Endothelial cell of umbilical vein (primary cell): ENCODE measurements around the gene TNPO2. TPM values are rescaled to one million over a fixed set of nuclear protein-coding genes. Genes with fewer than 3 reads are reported as not detected.

Experiments used
- BruUV-seq: library from RNA; stranded (reverse); fragments of 400-500 nt; replicated peaks from 2 replicates; lab custom pipeline; 2021; lab: Mats Ljungman, UMichigan
- CTCF ChIA-PET: fragments of 300-600, 350-600 bp; sonication (Branson Sonifier 250); formaldehyde crosslinking; loops from one replicate; lab custom pipeline; 2021; ENCODE audit warnings: antibody characterized with exemption, inconsistent platforms; lab: Charles Lee
- POLR2A ChIA-PET: fragments of 300-600, 350-600 bp; sonication (Branson Sonifier 250); formaldehyde crosslinking; loops from one replicate; lab custom pipeline; 2021; ENCODE audit warnings: antibody characterized with exemption, inconsistent platforms; lab: Charles Lee
- DNase-seq: peaks from one replicate; pipeline ENCODE4 v3.0.0-alpha.2; 2011; ENCODE audit warnings: low read depth, low spot score
- FAIRE-seq: peaks from 2 replicates; lab custom pipeline; 2011; peaks lifted over from hg19 to GRCh38; lab: Jason Lieb, UNC
- H2AFZ ChIP-seq: 2 replicates; pipeline ENCODE4 v1.6.0; 2012; ENCODE audit warnings: low read depth, low read length, control low read depth, inconsistent platforms
- H3K27ac ChIP-seq: 2 replicates; pipeline ENCODE4 v1.5.1; 2011; ENCODE audit warnings: low read depth, mild to moderate bottlenecking, control low read depth, low read length, moderate library complexity; ENCODE audit not compliant: insufficient read depth
- H3K27me3 ChIP-seq, 2 experiments: 2 replicates each; pipeline versions ENCODE4 v1.6.0 to v1.6.1; 2011; ENCODE audit warnings: low read length in 2 of 2, mixed read lengths in 1 of 2; ENCODE audit not compliant: control insufficient read depth in 2 of 2, insufficient read depth in 2 of 2
- H3K36me3 ChIP-seq, 2 experiments: 2 replicates in 1 of 2; 3 replicates in 1 of 2; pipeline ENCODE4 v1.5.1; 2011; ENCODE audit warnings: low read length in 2 of 2, mild to moderate bottlenecking in 1 of 2, moderate library complexity in 1 of 2; ENCODE audit not compliant: control insufficient read depth in 2 of 2, insufficient read depth in 2 of 2; ENCODE audit errors: extremely low read depth in 1 of 2
- H3K4me1 ChIP-seq: 3 replicates; pipeline ENCODE4 v1.5.1; 2011; ENCODE audit warnings: mild to moderate bottlenecking, low read length; ENCODE audit not compliant: control insufficient read depth, insufficient read depth; ENCODE audit errors: extremely low read depth
- H3K4me2 ChIP-seq: 2 replicates; pipeline ENCODE4 v1.6.1; 2011; ENCODE audit warnings: low read length, control low read depth, mixed read lengths; ENCODE audit not compliant: insufficient read depth
- H3K4me3 ChIP-seq, 3 experiments: fragments of 200-600 bp in 1 of 3; sonication (generic), shearing (Covaris generic) in 1 of 3; replicated peaks in 1 of 3; 2 replicates each; pipeline ENCODE4 v1.5.1; 2011 to 2016; ENCODE audit warnings: control low read depth in 3 of 3, low read length in 3 of 3, mild to moderate bottlenecking in 2 of 3, inconsistent platforms in 1 of 3, low read depth in 1 of 3, moderate library complexity in 1 of 3; ENCODE audit not compliant: insufficient read depth in 1 of 3
- H3K79me2 ChIP-seq: 2 replicates; pipeline ENCODE4 v1.6.0; 2012; ENCODE audit warnings: low read length, inconsistent platforms; ENCODE audit not compliant: control insufficient read depth, insufficient read depth
- H3K9ac ChIP-seq: replicated peaks from 2 replicates; pipeline ENCODE3; 2011; ENCODE audit warnings: low read length, control low read depth; ENCODE audit not compliant: insufficient read depth; ENCODE audit errors: extremely low read depth
- H3K9me1 ChIP-seq: replicated peaks from 3 replicates; pipeline ENCODE4 v1.6.0; 2011; ENCODE audit warnings: mild to moderate bottlenecking, low read length; ENCODE audit not compliant: control insufficient read depth, insufficient read depth; ENCODE audit errors: extremely low read depth
- H3K9me3 ChIP-seq: replicated peaks from 2 replicates; pipeline ENCODE4 v1.5.1; 2012; ENCODE audit warnings: low read length, inconsistent platforms; ENCODE audit not compliant: control insufficient read depth, insufficient read depth
- H4K20me1 ChIP-seq: replicated peaks from 2 replicates; pipeline ENCODE3; 2011; ENCODE audit warnings: mild to moderate bottlenecking, low read length; ENCODE audit not compliant: control insufficient read depth, insufficient read depth; ENCODE audit errors: extremely low read depth
- CTCF ChIP-seq, 2 donors: IDR thresholded peaks; 1 replicate in 1 of 2; 2 replicates in 1 of 2; pipeline ENCODE4 v1.5.1; 2011; ENCODE audit warnings: low read length in 2 of 2, mild to moderate bottlenecking in 2 of 2, moderate library complexity in 2 of 2, control low read depth in 1 of 2, inconsistent platforms in 1 of 2, low read depth in 1 of 2; ENCODE audit not compliant: insufficient read depth in 1 of 2; ENCODE audit errors: extremely low read depth in 1 of 2
- EZH2 ChIP-seq: IDR thresholded peaks from 2 replicates; pipeline ENCODE4 v1.6.1; 2012; ENCODE audit warnings: borderline replicate concordance, low read depth, mild to moderate bottlenecking, moderate library complexity, low read length, inconsistent platforms; ENCODE audit not compliant: severe bottlenecking
- FOS ChIP-seq: IDR thresholded peaks from 2 replicates; pipeline ENCODE4 v1.6.1; 2011; ENCODE audit warnings: mild to moderate bottlenecking, low read length, moderate library complexity, borderline replicate concordance; ENCODE audit not compliant: insufficient read depth
- GATA2 ChIP-seq: IDR thresholded peaks from 2 replicates; pipeline ENCODE4 v1.7.0; 2011; ENCODE audit warnings: low read depth, mild to moderate bottlenecking, moderate library complexity, mixed read lengths, low read length; ENCODE audit not compliant: insufficient read length, insufficient read depth
- JUN ChIP-seq: IDR thresholded peaks from 2 replicates; pipeline ENCODE4 v1.6.1; 2011; ENCODE audit warnings: borderline replicate concordance, low read depth; ENCODE audit not compliant: insufficient read length, insufficient read depth
- MYC ChIP-seq: IDR thresholded peaks from one replicate; pipeline ENCODE4 v1.6.1; 2011; ENCODE audit warnings: mild to moderate bottlenecking, low read depth, low read length
- POLR2A ChIP-seq: IDR thresholded peaks from 2 replicates; pipeline ENCODE4 v1.6.1; 2012; ENCODE audit warnings: low read depth, mild to moderate bottlenecking, control low read depth, low read length
- POLR2AphosphoS5 ChIP-seq: IDR thresholded peaks from 2 replicates; pipeline ENCODE4 v1.6.1; 2012; ENCODE audit warnings: low read depth, mild to moderate bottlenecking, control low read depth, low read length, moderate library complexity; ENCODE audit not compliant: insufficient read depth
- dilution Hi-C: fragments of 300-500 bp; cut with MboI; formaldehyde crosslinking; loops from one replicate; pipeline ENCODE4 v1.15.0; 2019; ENCODE audit warnings: low sequenced_read_pairs; ENCODE audit not compliant: extremely low pct_ligation_motif_present
- intact Hi-C: fragments of 100-400 bp; cut with micrococcal nuclease; formaldehyde crosslinking; loops from one replicate; pipeline ENCODE4 v1.10.0; 2022
- polyA plus RNA-seq, 4 experiments: library from polyadenylated mRNA; depleted of rRNA in 3 of 4; stranded (reverse) in 3 of 4; unstranded in 1 of 4; fragments of >200 nt; gene quantifications; 2 replicates each; pipeline versions ENCODE4 v1.2.1 to v1.2.3, GENCODE V29; 2011 to 2012; ENCODE audit warnings: missing spikeins in 1 of 4
- total RNA-seq: library from RNA; stranded (reverse); gene quantifications from 2 replicates; pipeline ENCODE4 v1.2.3, GENCODE V29; 2021
- TF ChIP-seq, protein P1 (sequence below): IDR thresholded peaks from 2 replicates; pipeline ENCODE4 v1.6.1; 2011; ENCODE audit not compliant: insufficient read depth, insufficient read length

The TNPO2 gene
- total and polyA plus RNA-seq, 2 donors (not counting 3 experiments of a cell fraction or from before 2014, with no cell fraction given): 94.5 to 98.8 TPM

- POLR2A ChIA-PET: interaction anchor here (1.3 kb wide), 1 partner anchor 30 kb away, joined by 4 read pairs; no protein-coding TSS in a partner anchor
- intact Hi-C loops: loop anchor here (1.0 to 2.0 kb wide), 3 partner anchors 15 to 88 kb away; partner anchors contain the start of gene HOOK2
- no peaks in the 10 kb centered on the region for H3K9me1 ChIP-seq
These were observed 36.0 kb upstream of the TNPO2 start for GRCh38 chr19:12759686-12760085.

More at GRCh38 chr19:12759686-12760085, 36.0 kb upstream of the TNPO2 start:
- no peak overlapping the region for H3K4me2 ChIP-seq
- H3K9me3 ChIP-seq: no peaks in the 10 kb centered on the region
- no peaks in the 10 kb centered on the region for H3K27me3 ChIP-seq
- DNase-seq: no peak
- H4K20me1 ChIP-seq: no peaks in the 10 kb centered on the region
- no TSS peak for BruUV-seq
- no peak overlapping the region for H3K9ac ChIP-seq
- FAIRE-seq: no peak
- H3K27ac ChIP-seq: no peak overlapping the region
- H3K4me1 ChIP-seq: no peaks in the 10 kb centered on the region
- no peaks in the 10 kb centered on the region for H3K36me3 ChIP-seq
- no peak overlapping the region for H3K4me3 ChIP-seq
- CTCF ChIA-PET: interaction anchor here (0.9 to 12.6 kb wide), 18 partner anchors 9 to 174 kb away, joined by 3 to 524 read pairs (median 7); partner anchors contain the start of genes BEST2, FARSA, GET3 and HOOK2
- TF ChIP-seq MYC: no peak
- TF ChIP-seq FOS: no peak
- TF ChIP-seq GATA2: no peak
- TF ChIP-seq POLR2AphosphoS5: no peak
- TF ChIP-seq, protein P1, sequence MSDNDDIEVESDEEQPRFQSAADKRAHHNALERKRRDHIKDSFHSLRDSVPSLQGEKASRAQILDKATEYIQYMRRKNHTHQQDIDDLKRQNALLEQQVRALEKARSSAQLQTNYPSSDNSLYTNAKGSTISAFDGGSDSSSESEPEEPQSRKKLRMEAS: no peak
- no peak for TF ChIP-seq JUN
- no peak for TF ChIP-seq POLR2A
- no peak for TF ChIP-seq CTCF (IDR thresholded peaks at IDR 0.05; ENCODE audit: extremely low read depth in 1 of 2, insufficient read depth in 1 of 2, low read depth in 1 of 2, low read length in 2 of 2)
- no peak for TF ChIP-seq EZH2
- dilution Hi-C loops: no loop called here
- no peaks in the 10 kb centered on the region for H3K79me2 ChIP-seq
- no peak overlapping the region for H2AFZ ChIP-seq
